SK-N-MC (cell line): ENCODE results near the gene WFDC1.

Experiments
- EZH2 ChIP-seq: fragments of 200-600 bp; sonication (generic); IDR thresholded peaks from one replicate; pipeline ENCODE4 v1.6.1; 2017; ENCODE audit warnings: antibody characterized with exemption
- FOXP2 ChIP-seq: optimal IDR thresholded peaks from 2 replicates; pipeline ENCODE3; 2011; ENCODE audit warnings: mild to moderate bottlenecking, moderate library complexity; ENCODE audit not compliant: insufficient read depth; ENCODE audit errors: extremely low read length, control extremely low read depth
- POLR2AphosphoS5 ChIP-seq: IDR thresholded peaks from 2 replicates; pipeline ENCODE4 v1.6.1; 2012; ENCODE audit warnings: mild to moderate bottlenecking, low read depth, low read length, borderline replicate concordance

- no peak for TF ChIP-seq POLR2AphosphoS5
- TF ChIP-seq EZH2: no peak
- no peak for TF ChIP-seq FOXP2
Measured at GRCh38 chr16:84323606-84324005, 28.9 kb downstream of the WFDC1 start.
